ENCODE measurements around the gene IGFBP2.

IGFBP2 gene

DNA sequence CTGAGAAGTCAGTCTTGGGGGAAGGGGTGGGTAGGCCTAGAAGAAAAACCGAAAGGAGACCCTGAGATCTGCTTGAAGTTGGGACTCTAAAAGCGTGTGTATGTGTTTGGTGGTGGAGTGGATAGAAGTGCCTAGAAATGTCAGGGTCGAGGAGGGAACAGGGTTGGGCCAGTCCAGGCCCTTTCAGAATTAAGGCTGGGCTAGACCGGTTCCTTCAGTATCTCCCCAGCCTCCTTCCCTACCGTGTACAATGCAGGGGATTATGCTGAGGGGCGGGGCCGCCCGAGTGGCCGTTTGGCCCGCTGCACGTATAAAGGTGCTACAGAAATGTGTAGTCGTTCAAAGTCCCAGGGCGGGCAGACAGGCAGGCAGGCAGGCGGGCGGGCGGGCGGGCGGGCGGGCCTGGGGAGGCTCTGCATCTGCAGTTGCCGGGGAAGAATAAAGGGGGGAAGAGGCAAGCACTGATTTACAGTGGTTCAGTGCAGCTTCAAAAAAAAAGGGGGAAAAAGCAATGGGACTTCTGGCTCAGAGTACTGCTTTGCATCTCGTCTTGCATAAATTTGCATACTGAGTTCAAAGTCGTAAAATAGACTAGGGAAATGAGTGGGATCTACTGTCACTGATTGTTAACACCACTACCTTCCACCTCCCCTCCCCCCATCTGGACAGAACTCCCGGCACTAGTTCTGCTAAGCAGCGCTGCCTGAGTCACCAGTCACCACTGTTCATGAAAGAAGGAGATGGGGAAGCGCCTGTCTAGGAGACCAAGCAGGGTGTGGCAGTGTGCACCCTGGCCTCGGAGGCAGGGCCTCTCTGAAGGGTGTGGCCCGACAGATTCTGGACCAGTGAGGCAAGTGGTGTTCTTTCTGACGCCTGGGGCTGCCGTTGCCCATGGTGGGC lies 3.6 kb downstream of the IGFBP2 start:
- no peak overlapping the region for H3K4me2 ChIP-seq (ENCODE audit: low read length)
- H2AFZ ChIP-seq (ENCODE audit: low read depth, low read length) = no peak overlapping the region
- no peaks in the 10 kb centered on the region for H3K4me1 ChIP-seq (ENCODE audit: low read length)
- 0 out of 2 replicates have a peak, but pooled peaks cover 4% of the 10 kb centered on the region for H3K27me3 ChIP-seq (ENCODE audit: low read depth, low read length)
- no peak overlapping the region for H3K9ac ChIP-seq (ENCODE audit: low read length)
- no peaks in the 10 kb centered on the region for H3K79me2 ChIP-seq (ENCODE audit: low read length)
- no peaks in the 10 kb centered on the region for H3K36me3 ChIP-seq (replicated peaks; ENCODE audit: low read depth, low read length)
- TF ChIP-seq, protein P1, sequence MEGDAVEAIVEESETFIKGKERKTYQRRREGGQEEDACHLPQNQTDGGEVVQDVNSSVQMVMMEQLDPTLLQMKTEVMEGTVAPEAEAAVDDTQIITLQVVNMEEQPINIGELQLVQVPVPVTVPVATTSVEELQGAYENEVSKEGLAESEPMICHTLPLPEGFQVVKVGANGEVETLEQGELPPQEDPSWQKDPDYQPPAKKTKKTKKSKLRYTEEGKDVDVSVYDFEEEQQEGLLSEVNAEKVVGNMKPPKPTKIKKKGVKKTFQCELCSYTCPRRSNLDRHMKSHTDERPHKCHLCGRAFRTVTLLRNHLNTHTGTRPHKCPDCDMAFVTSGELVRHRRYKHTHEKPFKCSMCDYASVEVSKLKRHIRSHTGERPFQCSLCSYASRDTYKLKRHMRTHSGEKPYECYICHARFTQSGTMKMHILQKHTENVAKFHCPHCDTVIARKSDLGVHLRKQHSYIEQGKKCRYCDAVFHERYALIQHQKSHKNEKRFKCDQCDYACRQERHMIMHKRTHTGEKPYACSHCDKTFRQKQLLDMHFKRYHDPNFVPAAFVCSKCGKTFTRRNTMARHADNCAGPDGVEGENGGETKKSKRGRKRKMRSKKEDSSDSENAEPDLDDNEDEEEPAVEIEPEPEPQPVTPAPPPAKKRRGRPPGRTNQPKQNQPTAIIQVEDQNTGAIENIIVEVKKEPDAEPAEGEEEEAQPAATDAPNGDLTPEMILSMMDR (IDR thresholded peaks at IDR 0.05; ENCODE audit: low read depth, low read length) = no peak
- no peak for TF ChIP-seq EZH2phosphoT487 (IDR thresholded peaks at IDR 0.05; ENCODE audit: low read depth)
- no peaks in the 10 kb centered on the region for H4K20me1 ChIP-seq (ENCODE audit: insufficient read depth, low read length)
- no peaks in the 10 kb centered on the region for H3K9me3 ChIP-seq (ENCODE audit: insufficient read depth, low read length)
- H3K4me3 ChIP-seq (ENCODE audit: low read length) = no peak overlapping the region
- no peak overlapping the region for H3K27ac ChIP-seq (ENCODE audit: low read length)

DNA sequence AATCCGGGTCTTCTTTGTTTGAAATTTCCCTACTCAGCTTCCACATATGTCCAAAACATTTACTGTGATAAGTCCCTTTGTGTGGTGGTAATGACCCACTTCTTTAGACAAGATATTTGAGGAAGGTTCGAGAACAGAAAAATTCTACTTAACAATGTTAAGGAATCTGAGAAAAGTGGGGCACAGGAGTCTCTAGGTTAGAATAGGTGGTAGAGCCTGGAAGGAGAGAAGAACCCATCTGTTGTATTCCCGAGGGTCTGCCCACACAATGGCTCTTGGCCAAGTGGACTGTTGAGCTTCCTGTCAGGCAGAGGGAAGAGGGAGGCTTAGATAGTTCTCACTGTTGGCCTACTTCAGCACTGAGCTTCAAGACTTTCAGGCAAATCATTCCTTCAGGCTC lies 4.3 kb downstream of the IGFBP2 start:
- Histone ChIP-seq H3K4me2 (ENCODE audit: low read length) (no peak overlapping the region), H2AFZ (ENCODE audit: low read depth, low read length) (no peak overlapping the region), H3K36me3 (replicated peaks; ENCODE audit: low read depth, low read length) (no peaks in the 10 kb centered on the region), H3K79me2 (ENCODE audit: low read length) (no peaks in the 10 kb centered on the region), H3K4me1 (ENCODE audit: low read length) (no peaks in the 10 kb centered on the region), H3K9me3 (ENCODE audit: insufficient read depth, low read length) (no peaks in the 10 kb centered on the region), H3K9ac (ENCODE audit: low read length) (no peak overlapping the region), H3K27me3 (ENCODE audit: low read depth, low read length) (0 out of 2 replicates have a peak, but pooled peaks cover 4% of the 10 kb centered on the region), H3K27ac (ENCODE audit: low read length) (no peak overlapping the region), H4K20me1 (ENCODE audit: insufficient read depth, low read length) (no peaks in the 10 kb centered on the region), H3K4me3 (ENCODE audit: low read length) (no peak overlapping the region)
- TF ChIP-seq, protein P1 (IDR thresholded peaks at IDR 0.05; ENCODE audit: low read depth, low read length) = no peak
- TF ChIP-seq EZH2phosphoT487 (IDR thresholded peaks at IDR 0.05; ENCODE audit: low read depth) = no peak

DNA sequence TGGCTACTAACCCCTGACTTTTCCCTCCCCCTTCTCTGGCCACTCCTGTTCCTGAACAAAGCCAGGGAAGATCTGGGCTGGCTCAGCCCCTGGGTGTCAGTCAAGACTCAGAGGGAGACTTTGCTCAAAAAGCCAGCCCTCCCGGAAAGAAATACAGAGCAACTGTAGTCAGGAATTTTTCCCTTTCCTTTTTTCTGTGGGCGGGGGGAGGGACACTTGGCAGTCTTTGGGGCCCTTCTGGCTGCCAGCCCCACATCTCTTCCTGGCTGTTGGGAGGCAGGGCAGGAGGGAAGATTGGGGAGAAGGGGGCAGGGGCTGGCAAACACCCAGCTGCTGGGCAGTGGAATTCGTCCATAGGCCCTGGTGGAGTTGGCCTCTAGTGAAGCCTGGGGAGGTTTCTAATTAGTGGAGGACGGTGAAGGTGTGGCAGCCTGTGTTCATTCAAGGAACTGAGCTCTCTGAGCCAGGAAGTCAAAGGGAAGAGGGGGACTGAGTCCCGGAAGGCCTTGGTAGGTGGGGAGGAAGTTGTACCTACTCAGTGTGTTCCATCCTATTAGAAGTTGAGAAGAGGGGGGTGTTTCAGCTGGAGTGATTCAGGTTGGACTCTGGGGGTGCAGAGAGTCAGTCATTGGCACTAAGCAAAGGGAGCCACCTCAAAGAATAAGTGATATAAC lies 10.9 kb downstream of the IGFBP2 start:
- H3K36me3 ChIP-seq (replicated peaks; ENCODE audit: low read depth, low read length) = no peaks in the 10 kb centered on the region
- no peak overlapping the region for H2AFZ ChIP-seq (ENCODE audit: low read depth, low read length)
- no peaks in the 10 kb centered on the region for H3K9me3 ChIP-seq (ENCODE audit: insufficient read depth, low read length)
- H3K27ac ChIP-seq (ENCODE audit: low read length) = no peak overlapping the region
- no peaks in the 10 kb centered on the region for H3K27me3 ChIP-seq (ENCODE audit: low read depth, low read length)
- no peaks in the 10 kb centered on the region for H3K4me1 ChIP-seq (ENCODE audit: low read length)
- no peak overlapping the region for H3K4me2 ChIP-seq (ENCODE audit: low read length)
- H3K9ac ChIP-seq (ENCODE audit: low read length) = no peak overlapping the region
- no peaks in the 10 kb centered on the region for H3K79me2 ChIP-seq (ENCODE audit: low read length)
- H3K4me3 ChIP-seq (ENCODE audit: low read length) = no peak overlapping the region
- TF ChIP-seq EZH2phosphoT487 (IDR thresholded peaks at IDR 0.05; ENCODE audit: low read depth) = no peak
- TF ChIP-seq, protein P1 (IDR thresholded peaks at IDR 0.05; ENCODE audit: low read depth, low read length) = no peak
- no peaks in the 10 kb centered on the region for H4K20me1 ChIP-seq (ENCODE audit: insufficient read depth, low read length)
